GM23248 (cell line): ENCODE data around the gene ATG9A.

Source experiments
- EZH2 ChIP-seq: fragments of 200-600 bp; sonication (generic); IDR thresholded peaks from 2 replicates; pipeline ENCODE4 v1.6.1; 2018; ENCODE audit warnings: antibody characterized with exemption, mild to moderate bottlenecking; ENCODE audit not compliant: insufficient read depth, poor library complexity, severe bottlenecking
- EZH2phosphoT487 ChIP-seq: fragments of 200-600 bp; sonication (generic); IDR thresholded peaks from 2 replicates; pipeline ENCODE4 v1.6.1; 2018; ENCODE audit warnings: antibody characterized with exemption, moderate library complexity, mild to moderate bottlenecking, low read depth; ENCODE audit not compliant: insufficient read depth

GRCh38 chr2:219229305-219230058, at the start of gene ATG9A, which contains the start of gene ANKZF1:
- TF ChIP-seq EZH2 (no peak), EZH2phosphoT487 (no peak)
